ENCODE measurements around the gene OTOGL.
"Not testable (repeated sequence)": the region's sequence is repeated elsewhere in the genome, so short reads cannot be mapped to it uniquely, and the experiment has no call there.

DNA sequence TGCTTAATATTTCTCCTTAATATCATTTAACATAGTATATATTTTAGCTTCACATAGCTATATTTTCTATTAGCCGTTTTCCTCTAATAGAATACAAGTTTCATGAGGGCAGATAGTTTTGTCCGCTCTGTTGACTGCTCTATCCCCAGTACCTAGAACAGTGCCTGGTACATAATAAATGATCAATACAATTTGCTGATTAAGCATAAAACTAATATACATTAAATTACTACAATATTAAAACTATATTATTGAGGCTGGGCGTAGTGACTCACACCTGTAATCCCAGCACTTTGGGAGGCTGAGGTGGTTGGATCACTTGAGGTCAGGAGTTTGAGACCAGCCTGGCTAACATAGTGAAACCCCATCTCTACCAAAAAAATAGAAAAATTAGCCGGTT, 128.6 kb downstream of the OTOGL start:
- TF ChIP-seq ZFP30 (CRISPR knock-in tag; IDR thresholded peaks at IDR 0.05); CSDC2 (CRISPR knock-in tag; IDR thresholded peaks at IDR 0.05); ZNF565 (CRISPR knock-in tag; conservative IDR thresholded peaks at IDR 0.05; ENCODE audit: low read depth); RARB (CRISPR knock-in tag; IDR thresholded peaks at IDR 0.05); ARNTL (CRISPR knock-in tag; IDR thresholded peaks at IDR 0.05; ENCODE audit: borderline replicate concordance, low read depth); OSR1 (CRISPR knock-in tag; IDR thresholded peaks at IDR 0.05); GLIS3 (CRISPR knock-in tag; IDR thresholded peaks at IDR 0.05); ZNF8 (CRISPR knock-in tag; IDR thresholded peaks at IDR 0.05); ZC3H10 (CRISPR knock-in tag; IDR thresholded peaks at IDR 0.05): not testable (repeated sequence)
- TF ChIP-seq, protein P1, sequence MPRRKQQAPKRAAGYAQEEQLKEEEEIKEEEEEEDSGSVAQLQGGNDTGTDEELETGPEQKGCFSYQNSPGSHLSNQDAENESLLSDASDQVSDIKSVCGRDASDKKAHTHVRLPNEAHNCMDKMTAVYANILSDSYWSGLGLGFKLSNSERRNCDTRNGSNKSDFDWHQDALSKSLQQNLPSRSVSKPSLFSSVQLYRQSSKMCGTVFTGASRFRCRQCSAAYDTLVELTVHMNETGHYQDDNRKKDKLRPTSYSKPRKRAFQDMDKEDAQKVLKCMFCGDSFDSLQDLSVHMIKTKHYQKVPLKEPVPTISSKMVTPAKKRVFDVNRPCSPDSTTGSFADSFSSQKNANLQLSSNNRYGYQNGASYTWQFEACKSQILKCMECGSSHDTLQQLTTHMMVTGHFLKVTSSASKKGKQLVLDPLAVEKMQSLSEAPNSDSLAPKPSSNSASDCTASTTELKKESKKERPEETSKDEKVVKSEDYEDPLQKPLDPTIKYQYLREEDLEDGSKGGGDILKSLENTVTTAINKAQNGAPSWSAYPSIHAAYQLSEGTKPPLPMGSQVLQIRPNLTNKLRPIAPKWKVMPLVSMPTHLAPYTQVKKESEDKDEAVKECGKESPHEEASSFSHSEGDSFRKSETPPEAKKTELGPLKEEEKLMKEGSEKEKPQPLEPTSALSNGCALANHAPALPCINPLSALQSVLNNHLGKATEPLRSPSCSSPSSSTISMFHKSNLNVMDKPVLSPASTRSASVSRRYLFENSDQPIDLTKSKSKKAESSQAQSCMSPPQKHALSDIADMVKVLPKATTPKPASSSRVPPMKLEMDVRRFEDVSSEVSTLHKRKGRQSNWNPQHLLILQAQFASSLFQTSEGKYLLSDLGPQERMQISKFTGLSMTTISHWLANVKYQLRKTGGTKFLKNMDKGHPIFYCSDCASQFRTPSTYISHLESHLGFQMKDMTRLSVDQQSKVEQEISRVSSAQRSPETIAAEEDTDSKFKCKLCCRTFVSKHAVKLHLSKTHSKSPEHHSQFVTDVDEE (CRISPR knock-in tag; IDR thresholded peaks at IDR 0.05), result not testable (repeated sequence)
- TF ChIP-seq, protein P2, sequence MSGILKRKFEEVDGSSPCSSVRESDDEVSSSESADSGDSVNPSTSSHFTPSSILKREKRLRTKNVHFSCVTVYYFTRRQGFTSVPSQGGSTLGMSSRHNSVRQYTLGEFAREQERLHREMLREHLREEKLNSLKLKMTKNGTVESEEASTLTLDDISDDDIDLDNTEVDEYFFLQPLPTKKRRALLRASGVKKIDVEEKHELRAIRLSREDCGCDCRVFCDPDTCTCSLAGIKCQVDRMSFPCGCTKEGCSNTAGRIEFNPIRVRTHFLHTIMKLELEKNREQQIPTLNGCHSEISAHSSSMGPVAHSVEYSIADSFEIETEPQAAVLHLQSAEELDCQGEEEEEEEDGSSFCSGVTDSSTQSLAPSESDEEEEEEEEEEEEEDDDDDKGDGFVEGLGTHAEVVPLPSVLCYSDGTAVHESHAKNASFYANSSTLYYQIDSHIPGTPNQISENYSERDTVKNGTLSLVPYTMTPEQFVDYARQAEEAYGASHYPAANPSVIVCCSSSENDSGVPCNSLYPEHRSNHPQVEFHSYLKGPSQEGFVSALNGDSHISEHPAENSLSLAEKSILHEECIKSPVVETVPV (CRISPR knock-in tag; IDR thresholded peaks at IDR 0.05), result not testable (repeated sequence)
- TF ChIP-seq, protein P3, sequence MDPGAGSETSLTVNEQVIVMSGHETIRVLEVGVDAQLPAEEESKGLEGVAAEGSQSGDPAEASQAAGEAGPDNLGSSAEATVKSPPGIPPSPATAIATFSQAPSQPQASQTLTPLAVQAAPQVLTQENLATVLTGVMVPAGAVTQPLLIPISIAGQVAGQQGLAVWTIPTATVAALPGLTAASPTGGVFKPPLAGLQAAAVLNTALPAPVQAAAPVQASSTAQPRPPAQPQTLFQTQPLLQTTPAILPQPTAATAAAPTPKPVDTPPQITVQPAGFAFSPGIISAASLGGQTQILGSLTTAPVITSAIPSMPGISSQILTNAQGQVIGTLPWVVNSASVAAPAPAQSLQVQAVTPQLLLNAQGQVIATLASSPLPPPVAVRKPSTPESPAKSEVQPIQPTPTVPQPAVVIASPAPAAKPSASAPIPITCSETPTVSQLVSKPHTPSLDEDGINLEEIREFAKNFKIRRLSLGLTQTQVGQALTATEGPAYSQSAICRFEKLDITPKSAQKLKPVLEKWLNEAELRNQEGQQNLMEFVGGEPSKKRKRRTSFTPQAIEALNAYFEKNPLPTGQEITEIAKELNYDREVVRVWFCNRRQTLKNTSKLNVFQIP (CRISPR knock-in tag; IDR thresholded peaks at IDR 0.05; ENCODE audit: borderline replicate concordance, low read depth), result not testable (repeated sequence)
- TF ChIP-seq, protein P4, sequence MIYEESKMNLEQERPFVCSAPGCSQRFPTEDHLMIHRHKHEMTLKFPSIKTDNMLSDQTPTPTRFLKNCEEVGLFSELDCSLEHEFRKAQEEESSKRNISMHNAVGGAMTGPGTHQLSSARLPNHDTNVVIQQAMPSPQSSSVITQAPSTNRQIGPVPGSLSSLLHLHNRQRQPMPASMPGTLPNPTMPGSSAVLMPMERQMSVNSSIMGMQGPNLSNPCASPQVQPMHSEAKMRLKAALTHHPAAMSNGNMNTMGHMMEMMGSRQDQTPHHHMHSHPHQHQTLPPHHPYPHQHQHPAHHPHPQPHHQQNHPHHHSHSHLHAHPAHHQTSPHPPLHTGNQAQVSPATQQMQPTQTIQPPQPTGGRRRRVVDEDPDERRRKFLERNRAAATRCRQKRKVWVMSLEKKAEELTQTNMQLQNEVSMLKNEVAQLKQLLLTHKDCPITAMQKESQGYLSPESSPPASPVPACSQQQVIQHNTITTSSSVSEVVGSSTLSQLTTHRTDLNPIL (CRISPR knock-in tag; IDR thresholded peaks at IDR 0.05; ENCODE audit: low read depth), result not testable (repeated sequence)
- TF ChIP-seq, protein P5, sequence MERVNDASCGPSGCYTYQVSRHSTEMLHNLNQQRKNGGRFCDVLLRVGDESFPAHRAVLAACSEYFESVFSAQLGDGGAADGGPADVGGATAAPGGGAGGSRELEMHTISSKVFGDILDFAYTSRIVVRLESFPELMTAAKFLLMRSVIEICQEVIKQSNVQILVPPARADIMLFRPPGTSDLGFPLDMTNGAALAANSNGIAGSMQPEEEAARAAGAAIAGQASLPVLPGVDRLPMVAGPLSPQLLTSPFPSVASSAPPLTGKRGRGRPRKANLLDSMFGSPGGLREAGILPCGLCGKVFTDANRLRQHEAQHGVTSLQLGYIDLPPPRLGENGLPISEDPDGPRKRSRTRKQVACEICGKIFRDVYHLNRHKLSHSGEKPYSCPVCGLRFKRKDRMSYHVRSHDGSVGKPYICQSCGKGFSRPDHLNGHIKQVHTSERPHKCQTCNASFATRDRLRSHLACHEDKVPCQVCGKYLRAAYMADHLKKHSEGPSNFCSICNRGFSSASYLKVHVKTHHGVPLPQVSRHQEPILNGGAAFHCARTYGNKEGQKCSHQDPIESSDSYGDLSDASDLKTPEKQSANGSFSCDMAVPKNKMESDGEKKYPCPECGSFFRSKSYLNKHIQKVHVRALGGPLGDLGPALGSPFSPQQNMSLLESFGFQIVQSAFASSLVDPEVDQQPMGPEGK (CRISPR knock-in tag; IDR thresholded peaks at IDR 0.05; ENCODE audit: borderline replicate concordance), result not testable (repeated sequence)
